Ishikawa (cell line): Measurements from ENCODE around the gene HOXA5.

Experiments
- CEBPB ChIP-seq: IDR thresholded peaks from 2 replicates; pipeline ENCODE4 v1.6.1; 2012
- CREB1 ChIP-seq: IDR thresholded peaks from 2 replicates; pipeline ENCODE4 v1.6.1; 2012; ENCODE audit warnings: low read depth
- EGR1 ChIP-seq: IDR thresholded peaks from 2 replicates; pipeline ENCODE4 v1.6.1; 2012
- EP300 ChIP-seq: IDR thresholded peaks from 2 replicates; pipeline ENCODE4 v1.6.1; 2012; ENCODE audit warnings: borderline replicate concordance
- FOXM1 ChIP-seq: IDR thresholded peaks from 2 replicates; pipeline ENCODE4 v1.6.1; 2012; ENCODE audit warnings: low read depth, borderline replicate concordance
- NFIC ChIP-seq: IDR thresholded peaks from 2 replicates; pipeline ENCODE4 v1.6.1; 2012
- RAD21 ChIP-seq: IDR thresholded peaks from 2 replicates; pipeline ENCODE4 v1.6.1; 2012; ENCODE audit warnings: low read depth
- REST ChIP-seq: IDR thresholded peaks from 2 replicates; pipeline ENCODE4 v1.6.1; 2012; ENCODE audit warnings: low read depth, mild to moderate bottlenecking
- TAF1 ChIP-seq: IDR thresholded peaks from 2 replicates; pipeline ENCODE4 v1.6.1; 2012; ENCODE audit warnings: low read depth, mild to moderate bottlenecking
- TCF12 ChIP-seq: IDR thresholded peaks from 2 replicates; pipeline ENCODE4 v1.6.1; 2012; ENCODE audit warnings: low read depth
- TEAD4 ChIP-seq: IDR thresholded peaks from 2 replicates; pipeline ENCODE4 v1.6.1; 2012
- YY1 ChIP-seq: IDR thresholded peaks from 2 replicates; pipeline ENCODE4 v1.6.1; 2012; ENCODE audit warnings: low read depth
- ZBTB7A ChIP-seq: IDR thresholded peaks from 2 replicates; pipeline ENCODE4 v1.6.1; 2012; ENCODE audit warnings: low read depth
- TF ChIP-seq, protein P1 (sequence below): IDR thresholded peaks from 2 replicates; pipeline ENCODE4 v1.6.1; 2012
- TF ChIP-seq, protein P2 (sequence below): IDR thresholded peaks from 2 replicates; pipeline ENCODE4 v1.6.1; 2012

The HOXA5 gene

DNA sequence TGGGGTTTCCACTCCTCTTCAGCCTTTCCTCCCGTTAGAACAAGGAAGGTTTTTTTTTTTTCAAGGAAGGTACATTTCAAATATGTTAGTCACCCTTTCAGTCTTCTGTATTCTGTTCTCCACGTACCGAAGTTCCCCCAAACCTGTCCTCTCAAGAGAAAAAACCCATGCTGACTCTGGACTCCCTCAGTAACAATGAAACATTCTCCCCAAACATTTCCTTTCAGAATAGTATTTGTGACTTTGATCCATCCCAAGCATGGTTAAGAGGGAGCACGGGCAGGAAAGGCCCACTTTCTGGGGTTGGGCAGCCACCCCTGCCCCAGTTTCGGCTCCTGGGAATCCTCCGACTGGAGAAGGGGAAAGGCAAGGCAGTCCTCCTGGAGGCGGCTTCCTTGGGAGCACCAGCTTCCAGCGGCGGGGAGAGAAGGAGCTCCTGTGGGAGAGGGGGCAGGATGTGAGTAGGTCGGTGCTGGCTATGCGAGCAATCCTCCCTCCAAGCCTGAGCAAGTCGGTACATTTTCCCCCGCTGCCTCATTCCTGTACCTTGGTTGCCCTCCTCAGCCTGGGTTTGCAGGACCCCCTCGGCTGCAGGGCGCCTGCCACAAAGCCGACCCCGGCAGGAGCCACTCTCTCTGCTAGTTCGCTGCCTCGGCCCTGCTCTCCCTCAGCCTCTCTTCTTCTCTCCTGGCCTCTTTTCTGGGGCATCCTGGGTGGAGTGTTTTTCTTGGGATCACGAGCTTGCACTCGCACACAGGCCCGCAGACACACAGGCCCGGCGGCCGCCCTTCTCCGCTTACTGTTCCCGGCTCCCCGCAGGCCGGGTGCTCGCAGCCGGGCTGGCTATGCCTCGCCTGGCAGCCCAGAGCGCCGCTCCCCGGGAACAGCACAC is 45.5 kb downstream of the HOXA5 start:
- TF ChIP-seq TCF12 (no peak), CREB1 (no peak), TEAD4 (no peak), EGR1 (no peak), FOXM1 (no peak), EP300 (no peak), REST (no peak), NFIC (no peak), CEBPB (no peak), TAF1 (no peak), YY1 (no peak)
- TF ChIP-seq, protein P1, sequence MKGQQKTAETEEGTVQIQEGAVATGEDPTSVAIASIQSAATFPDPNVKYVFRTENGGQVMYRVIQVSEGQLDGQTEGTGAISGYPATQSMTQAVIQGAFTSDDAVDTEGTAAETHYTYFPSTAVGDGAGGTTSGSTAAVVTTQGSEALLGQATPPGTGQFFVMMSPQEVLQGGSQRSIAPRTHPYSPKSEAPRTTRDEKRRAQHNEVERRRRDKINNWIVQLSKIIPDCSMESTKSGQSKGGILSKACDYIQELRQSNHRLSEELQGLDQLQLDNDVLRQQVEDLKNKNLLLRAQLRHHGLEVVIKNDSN = no peak

- no peak for TF ChIP-seq CEBPB
- no peak for TF ChIP-seq REST
- TF ChIP-seq TEAD4 = no peak
- no peak for TF ChIP-seq RAD21
- TF ChIP-seq TCF12 = no peak
- peak; percentile 47; the same call in 1 of the 2 replicates for TF ChIP-seq EGR1
- TF ChIP-seq, protein P1 = no peak
- TF ChIP-seq EP300 = no peak
- TF ChIP-seq FOXM1 = no peak
- TF ChIP-seq NFIC = no peak
- 0 out of 2 replicates have a peak, but pooled peaks have one; percentile 40 for TF ChIP-seq CREB1
- peak; percentile 43; the same call in 1 of the 2 replicates for TF ChIP-seq TAF1
- TF ChIP-seq, protein P2, sequence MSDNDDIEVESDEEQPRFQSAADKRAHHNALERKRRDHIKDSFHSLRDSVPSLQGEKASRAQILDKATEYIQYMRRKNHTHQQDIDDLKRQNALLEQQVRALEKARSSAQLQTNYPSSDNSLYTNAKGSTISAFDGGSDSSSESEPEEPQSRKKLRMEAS = no peak; the same call in 1 of the 2 replicates
- no peak for TF ChIP-seq YY1
- TF ChIP-seq ZBTB7A = peak; percentile 66; the same call in 1 of the 2 replicates
These were observed 46.5 kb downstream of the HOXA5 start for GRCh38 chr7:27096768-27097514.

GRCh38 chr7:27095897-27096767 is 47.3 kb downstream of the HOXA5 start, which contains the start of gene HOXA1:
TSS of gene HOXA1 (minus strand) at chr7:27096000. CDS start at chr7:27095912, 88 bp downstream.
- TF ChIP-seq FOXM1 = no peak
- TF ChIP-seq TEAD4 = peak; percentile 41; the same call in 1 of the 2 replicates
- TF ChIP-seq, protein P1 = peak; percentile 96
- TF ChIP-seq, protein P2 = 0 out of 2 replicates have a peak, but pooled peaks have one; percentile 6
- peak; percentile 16; the same call in 1 of the 2 replicates for TF ChIP-seq RAD21
- TF ChIP-seq CEBPB = no peak
- no peak; the same call in 1 of the 2 replicates for TF ChIP-seq NFIC
- TF ChIP-seq TCF12 = 0 out of 2 replicates have a peak, but pooled peaks have one; percentile 33
- peak; percentile 88; the same call in 1 of the 2 replicates for TF ChIP-seq ZBTB7A
- no peak for TF ChIP-seq CREB1
- no peak for TF ChIP-seq EGR1
- TF ChIP-seq YY1 = no peak
- TF ChIP-seq REST = no peak
- TF ChIP-seq EP300 = no peak; the same call in 1 of the 2 replicates
- peak; percentile 53; the same call in 1 of the 2 replicates for TF ChIP-seq TAF1
